HG02885 (cell line): ENCODE data around the gene ENDOD1.
"Not testable (repeated sequence)": the region's sequence is repeated elsewhere in the genome, so short reads cannot be mapped to it uniquely, and the experiment has no call there.

Source experiments
- ATAC-seq: cut with Tn5 transposase; IDR thresholded peaks from one replicate; pipeline ENCODE4 v1.9.1; 2021; ENCODE audit warnings: mild to moderate bottlenecking; ENCODE audit not compliant: unreplicated experiment, poor library complexity

Gene ENDOD1

DNA sequence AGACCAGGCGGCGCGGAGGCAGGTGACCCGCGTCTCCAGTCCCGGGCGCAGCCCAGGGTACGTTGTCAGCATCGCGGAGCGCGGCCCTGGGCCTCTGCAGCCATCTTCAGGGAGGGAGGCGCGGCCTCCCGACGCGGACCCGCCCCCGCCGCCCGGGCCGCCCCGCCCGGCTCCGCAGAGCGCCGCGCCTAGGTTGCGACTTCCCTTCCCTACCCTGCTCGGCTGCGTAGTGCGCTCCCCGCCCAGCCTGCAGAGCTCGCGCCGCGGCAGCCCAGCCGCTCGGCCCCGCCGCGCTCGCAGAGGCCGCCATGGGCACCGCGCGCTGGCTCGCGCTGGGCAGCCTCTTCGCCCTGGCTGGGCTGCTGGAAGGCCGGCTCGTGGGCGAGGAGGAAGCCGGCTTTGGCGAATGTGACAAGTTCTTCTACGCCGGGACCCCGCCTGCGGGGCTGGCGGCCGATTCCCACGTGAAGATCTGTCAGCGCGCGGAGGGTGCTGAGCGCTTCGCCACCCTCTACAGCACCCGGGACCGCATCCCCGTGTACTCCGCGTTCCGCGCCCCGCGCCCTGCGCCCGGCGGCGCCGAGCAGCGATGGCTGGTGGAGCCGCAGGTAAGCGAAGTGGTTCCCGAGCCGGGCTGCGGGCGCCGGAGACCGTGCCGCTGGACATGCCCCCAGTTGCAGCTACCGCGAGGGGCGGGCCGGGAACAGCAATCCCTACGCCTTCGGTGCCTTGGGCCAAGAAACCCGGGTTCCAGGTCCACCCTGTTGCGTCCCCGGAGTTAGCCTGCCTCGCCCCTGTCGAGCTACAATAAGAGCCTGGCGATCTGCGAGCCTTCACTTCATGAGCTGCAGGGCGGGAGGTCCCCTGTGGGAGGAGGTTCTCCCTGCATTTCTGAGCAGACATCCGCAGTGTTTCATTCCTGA is at the start of gene ENDOD1:
Gene ENDOD1 (plus strand): TSS at position 227 of the 923 bp plus-strand sequence. CDS start 82 bp downstream, at position 309.
- peak; percentile 88 for ATAC-seq

GRCh38 chr11:95042239-95042638 is 47.4 kb upstream of the ENDOD1 start:
- no peak for ATAC-seq

GRCh38 chr11:95042906-95043305 is 46.7 kb upstream of the ENDOD1 start:
- no peak for ATAC-seq

- ATAC-seq: no peak
These were observed 45.6 kb upstream of the ENDOD1 start for GRCh38 chr11:95044010-95044409.

- ATAC-seq: no peak
These were observed 43.8 kb upstream of the ENDOD1 start for GRCh38 chr11:95045812-95046211.

GRCh38 chr11:95049122-95049521 is 40.5 kb upstream of the ENDOD1 start, which contains the start of gene KDM4F:
TSS of gene KDM4F (plus strand) at chr11:95049422.
- ATAC-seq: not testable (repeated sequence)

GRCh38 chr11:95050595-95051202 is 38.9 kb upstream of the ENDOD1 start:
- ATAC-seq: no peak

DNA sequence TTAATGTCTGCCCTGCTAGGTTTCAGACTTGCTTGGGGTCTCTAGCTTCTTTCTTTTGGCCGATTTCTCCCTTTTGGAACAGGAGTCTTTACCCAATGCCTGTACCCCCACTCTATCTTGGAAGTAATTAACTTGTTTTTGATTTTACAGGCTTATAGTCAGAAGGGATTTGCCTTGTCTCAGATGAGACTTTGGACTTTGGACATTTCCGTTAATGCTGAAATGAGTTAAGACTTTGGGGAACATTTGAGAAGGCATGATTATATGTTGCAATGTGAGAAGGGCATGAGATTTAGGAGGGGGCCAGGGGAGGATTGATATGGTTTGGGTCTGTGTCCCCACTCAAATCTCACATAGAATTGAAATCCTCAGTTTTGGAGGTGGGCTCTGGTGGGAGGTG is 35.3 kb upstream of the ENDOD1 start:
- no peak for ATAC-seq

DNA sequence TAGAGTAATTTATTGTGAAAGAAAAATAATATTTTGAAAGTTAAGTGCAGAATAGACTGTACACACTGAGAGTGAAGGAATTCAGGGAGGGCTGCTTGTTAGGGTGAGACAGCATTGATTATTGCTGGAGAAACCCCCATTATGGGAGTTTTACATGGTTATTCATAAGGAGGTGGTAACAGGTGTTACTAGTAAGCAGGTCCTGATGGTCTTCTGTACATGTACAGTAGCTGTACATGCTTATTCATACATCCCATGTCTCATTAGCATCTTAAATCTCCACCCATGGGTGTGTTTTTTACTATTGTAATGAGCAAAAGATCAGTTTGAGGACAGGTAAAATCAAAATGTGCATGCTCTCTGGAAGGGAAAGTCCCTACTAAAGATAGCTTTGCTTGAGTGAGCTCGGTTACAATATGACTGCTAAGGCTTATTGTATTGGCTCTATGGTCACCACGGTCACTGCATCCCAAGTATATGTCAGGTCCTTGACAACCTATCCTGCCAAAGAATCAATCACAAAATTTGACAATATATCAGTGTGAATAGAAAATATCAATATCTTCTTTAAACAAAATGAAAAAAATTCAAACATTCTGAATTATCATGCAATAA is 34.3 kb upstream of the ENDOD1 start:
- ATAC-seq: peak; percentile 99

DNA sequence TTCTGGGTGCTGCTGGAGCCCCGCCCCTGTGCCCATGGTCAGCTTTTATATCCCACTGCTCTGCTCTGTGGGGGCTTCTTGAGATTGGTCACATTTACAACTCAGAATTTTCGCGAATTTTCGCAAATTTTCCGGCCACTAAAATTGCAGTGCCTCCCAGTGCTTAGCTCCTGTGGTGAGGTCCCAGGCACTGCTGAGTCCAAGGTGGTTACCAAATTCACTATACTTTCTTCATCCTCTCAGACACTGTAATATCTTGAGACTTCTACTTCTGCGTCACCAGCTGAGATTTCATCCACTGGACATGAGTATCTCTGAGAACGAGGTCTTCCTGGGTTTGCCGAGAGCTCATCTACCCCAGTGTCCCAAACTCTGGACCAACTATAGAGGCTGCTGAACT is 31.7 kb upstream of the ENDOD1 start:
- no peak for ATAC-seq

DNA sequence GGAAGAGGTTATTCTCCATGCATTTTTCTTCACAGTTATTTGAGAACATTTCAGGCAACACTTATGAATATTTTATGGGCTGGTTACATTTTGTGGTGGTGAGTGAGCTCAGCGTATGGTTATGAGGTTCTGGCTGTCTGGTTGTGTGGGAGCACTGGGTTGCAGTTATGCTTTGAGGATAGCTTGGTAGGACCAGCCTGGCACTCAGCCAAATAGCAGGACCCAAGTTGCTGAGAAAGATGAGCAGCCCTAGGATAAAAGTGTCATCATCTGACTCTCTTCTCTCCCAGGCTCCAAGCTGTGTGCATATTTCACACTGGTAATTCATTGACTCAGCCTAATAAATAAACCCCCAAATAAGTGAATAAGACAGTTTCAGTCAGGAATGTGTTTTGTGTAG is 31.0 kb upstream of the ENDOD1 start:
- ATAC-seq: no peak

GRCh38 chr11:95059046-95059445 is 30.6 kb upstream of the ENDOD1 start:
- no peak for ATAC-seq

GRCh38 chr11:95065336-95065735 is 24.3 kb upstream of the ENDOD1 start:
- ATAC-seq: no peak

- peak; percentile 44 for ATAC-seq
These were observed 23.0 kb upstream of the ENDOD1 start, which contains the start of gene SRSF8 for GRCh38 chr11:95066716-95067038. TSS of gene SRSF8 (plus strand) at chr11:95066919. CDS start at chr11:95067227, 308 bp downstream.

DNA sequence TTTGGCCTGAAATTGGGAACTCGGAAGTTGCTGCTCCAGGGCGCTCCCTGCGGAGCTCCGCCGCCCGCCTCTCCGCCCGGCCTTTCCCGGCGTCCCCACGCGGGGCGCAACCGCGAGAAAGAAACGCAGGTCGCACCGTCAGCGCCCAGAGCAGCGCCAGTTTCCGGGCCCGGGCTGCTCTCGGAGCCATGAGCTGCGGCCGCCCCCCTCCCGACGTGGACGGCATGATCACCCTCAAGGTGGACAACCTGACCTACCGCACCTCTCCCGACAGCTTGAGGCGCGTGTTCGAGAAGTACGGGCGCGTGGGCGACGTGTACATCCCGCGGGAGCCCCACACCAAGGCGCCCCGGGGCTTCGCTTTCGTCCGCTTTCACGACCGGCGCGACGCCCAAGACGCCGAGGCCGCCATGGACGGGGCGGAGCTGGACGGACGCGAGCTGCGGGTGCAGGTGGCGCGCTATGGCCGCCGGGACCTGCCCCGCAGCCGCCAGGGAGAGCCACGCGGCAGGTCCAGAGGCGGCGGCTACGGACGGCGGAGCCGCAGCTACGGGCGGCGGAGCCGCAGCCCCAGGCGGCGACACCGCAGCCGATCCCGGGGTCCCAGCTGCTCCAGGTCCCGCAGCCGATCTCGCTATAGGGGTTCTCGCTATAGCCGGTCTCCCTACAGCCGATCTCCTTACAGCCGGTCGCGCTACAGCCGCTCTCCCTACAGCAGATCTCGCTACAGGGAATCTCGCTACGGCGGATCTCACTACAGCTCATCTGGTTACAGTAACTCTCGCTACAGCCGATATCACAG is 22.4 kb upstream of the ENDOD1 start:
- peak; percentile 65 for ATAC-seq

DNA sequence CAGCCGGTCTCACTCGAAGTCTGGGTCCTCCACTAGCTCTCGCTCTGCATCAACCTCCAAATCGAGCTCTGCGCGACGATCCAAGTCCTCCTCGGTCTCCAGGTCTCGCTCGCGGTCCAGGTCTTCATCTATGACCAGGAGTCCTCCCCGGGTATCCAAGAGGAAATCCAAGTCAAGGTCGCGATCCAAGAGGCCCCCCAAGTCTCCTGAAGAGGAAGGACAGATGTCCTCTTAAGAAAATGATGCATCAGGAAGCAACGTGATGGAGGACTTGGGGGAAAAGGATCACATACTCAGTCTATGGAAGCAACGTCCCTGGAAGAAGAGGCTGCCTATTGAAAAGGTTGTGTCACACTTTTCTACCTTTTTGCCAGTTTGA is 21.8 kb upstream of the ENDOD1 start:
- ATAC-seq: no peak

- ATAC-seq: peak; percentile 66
These were observed 21.1 kb upstream of the ENDOD1 start for GRCh38 chr11:95068549-95068948.

DNA sequence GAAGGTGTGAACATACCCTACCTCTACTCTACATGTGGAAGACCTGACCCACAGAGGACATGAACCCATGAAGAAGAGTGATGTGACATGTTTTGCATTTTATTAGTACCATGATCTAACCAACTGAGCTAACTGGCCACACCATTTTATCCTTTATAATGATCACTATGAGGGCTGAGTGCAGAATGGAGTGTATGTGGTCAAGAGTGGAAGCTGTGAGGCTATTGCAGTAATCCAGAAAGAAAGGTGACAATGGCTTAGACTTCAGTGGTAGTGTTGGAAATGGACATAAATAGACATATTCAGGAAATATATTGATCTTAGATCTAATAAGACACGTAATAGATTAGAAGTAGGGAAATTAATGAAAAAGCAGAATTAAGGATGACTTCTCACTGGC is 19.2 kb upstream of the ENDOD1 start:
- no peak for ATAC-seq

GRCh38 chr11:95072948-95073347 is 16.7 kb upstream of the ENDOD1 start:
- ATAC-seq: no peak

DNA sequence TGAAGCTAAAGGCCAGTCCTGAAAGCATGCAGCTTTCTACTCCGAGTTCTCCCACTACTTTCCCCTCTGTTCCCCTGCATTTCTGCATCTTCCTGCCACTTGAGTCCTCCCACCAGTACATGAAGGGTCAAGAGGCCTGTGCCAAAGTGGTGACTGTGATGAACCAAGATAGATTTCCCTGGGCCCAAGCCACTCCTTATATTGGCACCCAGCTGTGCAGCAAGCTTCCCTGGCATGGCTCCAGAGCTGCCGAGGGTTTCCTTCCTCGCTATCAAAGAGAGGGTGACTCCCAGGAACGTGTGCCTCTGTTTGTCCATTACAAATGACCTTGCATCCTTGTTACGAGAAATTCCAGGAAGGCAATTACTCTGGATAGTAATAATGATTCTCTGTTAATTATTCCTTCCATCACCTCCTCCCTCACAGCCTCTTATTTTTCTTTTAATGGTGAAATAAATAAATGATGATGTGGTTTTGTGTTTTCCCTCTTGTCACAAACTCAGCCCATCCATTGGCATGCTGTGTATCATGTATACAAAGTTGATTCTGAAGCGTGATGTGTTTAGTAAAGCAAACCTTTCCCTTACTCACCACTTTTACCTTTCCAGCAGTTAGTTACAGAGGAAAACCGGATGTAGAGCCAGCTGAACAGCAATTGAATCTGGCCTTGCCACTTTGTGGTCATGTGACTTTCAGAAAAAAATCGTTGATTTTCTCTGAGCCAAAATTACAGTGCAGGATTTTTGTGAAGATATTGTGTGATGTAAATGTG is 14.7 kb upstream of the ENDOD1 start:
- ATAC-seq: no peak
